Activated T-cell treated with anti-CD3 and anti-CD28 coated beads for 24 hours (primary cell): ENCODE data around the gene C1orf87.

Source experiments
- DNase-seq: peaks from one replicate; pipeline ENCODE4 v3.0.0-alpha.2; 2020; ENCODE audit warnings: low read depth

Gene C1orf87

GRCh38 chr1:59947047-59947938 is 126.3 kb downstream of the C1orf87 start:
- peak; percentile 19 for DNase-seq

DNA sequence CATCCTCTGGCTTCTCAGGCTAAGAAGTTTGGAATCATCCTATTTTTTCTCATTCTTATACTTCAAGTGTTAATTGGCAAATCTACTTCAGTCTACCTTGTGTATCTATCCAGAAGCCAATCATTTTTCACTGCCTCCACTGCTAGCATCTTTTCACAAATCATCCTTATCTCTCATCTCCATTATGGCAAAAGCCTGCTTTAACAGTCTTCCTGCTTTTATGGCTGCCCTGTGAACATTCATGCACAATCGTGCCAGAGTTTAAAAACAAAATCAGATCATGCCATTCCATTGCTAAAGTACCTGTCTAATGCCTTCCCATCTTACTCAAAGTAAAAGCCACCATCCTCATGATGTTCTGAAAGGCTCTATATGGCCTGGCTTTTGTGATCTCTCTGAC is 127.8 kb downstream of the C1orf87 start:
- no peak for DNase-seq
